Measurements from ENCODE around the gene ENPP3.
A peak's percentile ranks its signal among the peaks of the same experiment; 100 is the strongest.

Gene ENPP3

DNA sequence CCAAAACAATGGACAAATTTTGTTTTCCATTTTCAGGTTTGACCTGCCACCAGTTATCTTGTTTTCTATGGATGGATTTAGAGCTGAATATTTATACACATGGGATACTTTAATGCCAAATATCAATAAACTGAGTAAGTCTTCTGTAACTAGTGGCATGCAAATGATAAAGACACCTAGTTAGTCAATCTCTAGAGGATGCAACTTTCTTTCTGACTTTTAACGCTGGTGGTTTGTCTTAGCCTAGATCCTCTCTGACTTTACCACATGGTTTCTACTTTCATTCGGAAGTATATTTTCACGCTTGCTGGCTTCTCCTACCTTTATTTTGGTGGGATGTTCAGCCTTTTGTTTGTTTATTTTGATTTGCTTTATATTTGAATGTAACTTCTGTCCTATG, 21.2 kb downstream of the ENPP3 start:
- Histone ChIP-seq H3K27me3 (replicated peaks) (no peaks in the 10 kb centered on the region), H3K36me3 (replicated peaks) (no peaks in the 10 kb centered on the region), H3K27ac (no peak overlapping the region), H3K4me3 (ENCODE audit: low read depth, low read length) (no peak overlapping the region)
- in situ Hi-C loops (cut with HindIII; ENCODE audit: low pct_ligation_motif_present, low sequenced_read_pairs): no loop called here
- TF ChIP-seq, protein P1, sequence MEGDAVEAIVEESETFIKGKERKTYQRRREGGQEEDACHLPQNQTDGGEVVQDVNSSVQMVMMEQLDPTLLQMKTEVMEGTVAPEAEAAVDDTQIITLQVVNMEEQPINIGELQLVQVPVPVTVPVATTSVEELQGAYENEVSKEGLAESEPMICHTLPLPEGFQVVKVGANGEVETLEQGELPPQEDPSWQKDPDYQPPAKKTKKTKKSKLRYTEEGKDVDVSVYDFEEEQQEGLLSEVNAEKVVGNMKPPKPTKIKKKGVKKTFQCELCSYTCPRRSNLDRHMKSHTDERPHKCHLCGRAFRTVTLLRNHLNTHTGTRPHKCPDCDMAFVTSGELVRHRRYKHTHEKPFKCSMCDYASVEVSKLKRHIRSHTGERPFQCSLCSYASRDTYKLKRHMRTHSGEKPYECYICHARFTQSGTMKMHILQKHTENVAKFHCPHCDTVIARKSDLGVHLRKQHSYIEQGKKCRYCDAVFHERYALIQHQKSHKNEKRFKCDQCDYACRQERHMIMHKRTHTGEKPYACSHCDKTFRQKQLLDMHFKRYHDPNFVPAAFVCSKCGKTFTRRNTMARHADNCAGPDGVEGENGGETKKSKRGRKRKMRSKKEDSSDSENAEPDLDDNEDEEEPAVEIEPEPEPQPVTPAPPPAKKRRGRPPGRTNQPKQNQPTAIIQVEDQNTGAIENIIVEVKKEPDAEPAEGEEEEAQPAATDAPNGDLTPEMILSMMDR (IDR thresholded peaks at IDR 0.05; ENCODE audit: low read depth, low read length, missing control alignments): no peak
- no peak for DNase-seq

DNA sequence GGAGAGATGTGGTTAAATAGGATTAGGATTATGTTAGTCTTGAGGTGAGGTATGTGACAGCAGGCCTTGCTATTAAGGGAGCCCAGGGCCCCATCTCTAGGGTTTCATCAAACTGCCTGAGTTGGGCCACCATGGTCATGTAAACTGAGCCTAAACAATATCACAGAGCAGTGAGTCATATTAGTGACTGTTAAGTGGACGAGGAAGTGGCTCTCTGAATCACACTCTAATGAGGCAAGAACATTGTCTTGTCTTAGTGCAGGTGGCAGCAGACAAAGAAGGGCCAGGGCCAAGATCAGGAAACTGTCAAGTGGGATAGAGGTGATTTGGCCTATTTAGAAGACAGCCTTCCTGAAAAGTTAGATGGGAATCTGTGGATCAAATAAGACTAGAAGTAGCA, 23.1 kb downstream of the ENPP3 start:
- in situ Hi-C loops (cut with HindIII; ENCODE audit: low pct_ligation_motif_present, low sequenced_read_pairs): no loop called here
- TF ChIP-seq, protein P1 (IDR thresholded peaks at IDR 0.05; ENCODE audit: low read depth, low read length, missing control alignments): no peak
- DNase-seq: peak; percentile 18
- H3K36me3 ChIP-seq (replicated peaks): no peaks in the 10 kb centered on the region
- no peak overlapping the region for H3K4me3 ChIP-seq (ENCODE audit: low read depth, low read length)
- no peaks in the 10 kb centered on the region for H3K27me3 ChIP-seq (replicated peaks)
- H3K27ac ChIP-seq: no peak overlapping the region

DNA sequence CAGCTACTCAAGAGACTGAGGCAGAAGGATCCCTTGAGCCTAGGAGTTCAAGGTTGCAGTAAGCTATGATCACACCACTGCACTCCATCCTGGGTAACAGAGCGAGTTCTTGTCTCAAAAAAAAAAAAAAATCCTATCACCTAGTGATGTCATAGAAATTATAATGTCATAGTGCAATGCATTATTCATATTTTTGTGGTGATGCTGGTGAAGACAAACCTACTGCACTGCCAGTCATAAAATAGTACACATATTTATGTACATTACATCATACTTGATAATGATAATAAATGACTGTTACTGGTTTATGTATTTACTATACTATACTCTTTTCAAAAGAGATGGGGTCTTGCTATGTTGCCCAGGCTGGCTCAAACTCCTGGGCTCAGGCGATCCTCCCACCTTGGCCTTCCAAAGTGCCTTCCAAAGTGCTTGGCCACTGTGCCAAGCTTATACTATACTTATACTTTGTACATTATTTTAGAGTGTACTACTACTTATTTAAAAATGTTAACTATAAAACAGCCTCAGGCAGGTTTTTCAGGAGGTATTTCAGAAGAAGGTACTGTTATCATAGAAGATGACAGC, 26.6 kb downstream of the ENPP3 start:
- Histone ChIP-seq H3K27ac (no peak overlapping the region), H3K36me3 (replicated peaks) (no peaks in the 10 kb centered on the region), H3K4me3 (ENCODE audit: low read depth, low read length) (no peak overlapping the region), H3K27me3 (replicated peaks) (no peaks in the 10 kb centered on the region)
- TF ChIP-seq, protein P1 (IDR thresholded peaks at IDR 0.05; ENCODE audit: low read depth, low read length, missing control alignments): no peak
- in situ Hi-C loops (cut with HindIII; ENCODE audit: low pct_ligation_motif_present, low sequenced_read_pairs): no loop called here
- no peak for DNase-seq

DNA sequence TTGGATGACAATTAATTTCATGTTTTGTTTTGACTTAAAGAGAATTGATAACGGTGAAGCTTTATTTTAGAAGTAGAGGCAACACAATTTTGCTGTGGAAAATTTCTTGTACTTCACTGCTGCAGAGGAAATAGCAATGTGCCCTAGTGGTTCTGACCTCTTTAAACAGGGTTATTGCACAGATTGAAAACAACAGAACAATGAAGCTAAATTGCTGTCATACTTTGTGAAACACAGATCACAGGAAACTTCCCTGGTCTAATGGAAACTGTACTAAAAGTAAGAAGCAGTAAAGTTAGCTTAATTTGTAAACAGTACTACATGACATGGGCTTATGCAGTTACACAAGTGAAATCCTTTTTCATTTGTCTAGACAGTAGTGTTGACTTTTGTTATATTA, 32.8 kb downstream of the ENPP3 start:
- H3K27ac ChIP-seq: no peak overlapping the region
- TF ChIP-seq, protein P1 (IDR thresholded peaks at IDR 0.05; ENCODE audit: low read depth, low read length, missing control alignments): no peak
- no peaks in the 10 kb centered on the region for H3K27me3 ChIP-seq (replicated peaks)
- H3K36me3 ChIP-seq (replicated peaks): no peaks in the 10 kb centered on the region
- in situ Hi-C loops (cut with HindIII; ENCODE audit: low pct_ligation_motif_present, low sequenced_read_pairs): no loop called here
- DNase-seq: no peak
- no peak overlapping the region for H3K4me3 ChIP-seq (ENCODE audit: low read depth, low read length)

DNA sequence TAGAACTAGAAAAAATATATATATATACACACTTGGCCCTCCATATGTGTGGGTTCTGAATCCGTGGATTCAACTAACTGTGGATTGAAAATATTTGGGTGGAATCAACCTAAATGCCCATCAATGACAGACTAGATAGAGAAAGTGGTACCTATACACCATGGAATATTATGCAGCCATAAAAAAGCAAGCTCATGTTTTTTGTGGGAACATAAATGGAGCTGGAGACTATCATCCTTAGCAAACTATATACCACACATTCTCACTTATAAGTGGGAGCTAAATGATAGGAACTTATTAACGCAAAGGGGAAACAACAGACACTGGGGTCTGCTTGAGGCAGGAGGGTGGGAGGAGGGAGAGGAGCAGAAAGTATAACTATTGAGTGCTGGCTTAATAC, 36.1 kb downstream of the ENPP3 start:
- no peak for DNase-seq
- H3K36me3 ChIP-seq (replicated peaks): no peaks in the 10 kb centered on the region
- TF ChIP-seq, protein P1 (IDR thresholded peaks at IDR 0.05; ENCODE audit: low read depth, low read length, missing control alignments): no peak
- no peak overlapping the region for H3K4me3 ChIP-seq (ENCODE audit: low read depth, low read length)
- no peaks in the 10 kb centered on the region for H3K27me3 ChIP-seq (replicated peaks)
- in situ Hi-C loops (cut with HindIII; ENCODE audit: low pct_ligation_motif_present, low sequenced_read_pairs): no loop called here
- H3K27ac ChIP-seq: no peak overlapping the region

DNA sequence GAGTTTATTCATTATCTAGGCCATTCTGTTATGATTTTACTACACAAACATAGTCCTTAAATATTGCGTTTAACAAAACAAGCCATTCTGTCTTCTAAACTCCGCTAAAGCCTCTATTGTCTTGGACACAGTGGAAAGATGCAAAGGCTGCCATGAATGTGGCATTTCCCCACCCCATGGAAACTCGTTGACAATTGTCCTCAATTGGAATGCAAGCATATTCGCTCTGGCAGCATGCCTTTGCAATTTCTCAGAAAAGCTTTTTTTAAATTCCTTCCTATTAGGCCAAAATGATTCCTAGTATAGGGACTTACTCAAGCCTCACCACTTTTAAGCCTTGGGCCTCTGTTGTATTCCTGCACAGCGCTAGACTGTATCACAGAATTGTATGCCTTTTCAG, 41.3 kb downstream of the ENPP3 start:
- Histone ChIP-seq H3K36me3 (replicated peaks) (no peaks in the 10 kb centered on the region), H3K27me3 (replicated peaks) (no peaks in the 10 kb centered on the region), H3K4me3 (ENCODE audit: low read depth, low read length) (no peak overlapping the region), H3K27ac (no peak overlapping the region)
- no peak for DNase-seq
- TF ChIP-seq, protein P1 (IDR thresholded peaks at IDR 0.05; ENCODE audit: low read depth, low read length, missing control alignments): no peak
- in situ Hi-C loops (cut with HindIII; ENCODE audit: low pct_ligation_motif_present, low sequenced_read_pairs): no loop called here

Data from brain microvascular endothelial cell (primary cell).